AG08396 (cell line): ENCODE data around the gene BPIFA1.
A peak's percentile ranks its signal among the peaks of the same experiment; 100 is the strongest.

ENCODE experiments used
- DNase-seq: peaks from one replicate; pipeline ENCODE4 v3.0.0; 2012; ENCODE audit warnings: low spot score, mixed read lengths

Gene BPIFA1

DNA sequence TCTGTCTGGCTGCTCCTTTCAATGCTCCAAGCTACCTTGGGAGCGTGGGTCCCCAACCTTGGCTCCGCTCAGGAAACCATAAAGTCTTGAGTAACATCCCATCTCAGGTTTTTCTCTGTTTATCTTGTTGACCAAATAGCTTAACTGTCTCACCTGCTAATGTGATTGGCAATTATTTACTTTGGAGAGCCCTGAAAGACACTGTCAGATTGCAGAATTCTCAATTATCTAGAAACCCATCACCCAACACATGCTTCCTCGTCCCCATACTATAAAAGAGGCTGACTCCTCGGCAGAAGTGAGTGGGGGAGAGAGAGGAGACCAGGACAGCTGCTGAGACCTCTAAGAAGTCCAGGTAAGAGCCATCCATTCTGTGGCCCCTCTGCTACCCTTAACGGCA lies at the start of gene BPIFA1:
Gene BPIFA1 (plus strand): TSS at position 301 of the 400 bp plus-strand sequence. CDS start 1,716 bp downstream, outside the sequence.
- DNase-seq: no peak

DNA sequence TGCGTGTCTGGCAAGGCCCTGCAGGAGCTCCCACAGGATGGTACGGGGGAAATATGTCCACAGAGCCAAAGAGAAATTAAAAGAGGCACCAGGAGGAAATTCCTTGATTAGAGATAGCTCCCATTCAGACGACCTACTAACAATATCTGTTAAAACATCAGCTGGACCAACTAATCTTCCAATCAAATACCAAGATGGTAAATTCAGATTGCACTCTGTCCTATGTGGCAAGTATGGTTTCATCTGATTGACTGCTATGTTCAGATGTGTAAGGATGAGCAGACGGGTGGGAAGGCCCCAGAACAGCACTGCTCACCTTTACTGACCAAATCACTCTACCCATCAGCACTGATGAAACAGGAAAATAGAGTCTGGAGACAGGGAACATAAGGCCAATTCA lies 48.3 kb upstream of the BPIFA1 start:
- DNase-seq: no peak

DNA sequence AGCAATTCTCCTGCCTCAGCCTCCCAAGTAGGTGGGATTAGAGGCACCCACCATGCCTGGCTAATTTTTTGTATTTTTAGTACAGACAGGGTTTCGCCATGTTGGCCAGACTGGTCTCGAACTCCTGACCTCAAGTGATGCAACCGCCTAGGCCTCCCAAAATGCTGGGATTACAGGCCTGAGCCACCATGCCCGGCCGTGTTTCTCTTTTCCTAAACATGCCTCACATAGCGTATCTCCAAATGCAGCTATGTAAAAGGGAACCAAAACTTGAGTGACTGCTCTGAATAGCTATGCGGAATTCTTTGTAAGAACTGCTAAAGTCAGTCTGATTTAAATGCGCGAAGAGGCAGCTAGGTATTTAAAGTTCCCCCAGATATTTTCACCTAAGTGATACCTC lies 47.4 kb upstream of the BPIFA1 start:
- DNase-seq: no peak

DNA sequence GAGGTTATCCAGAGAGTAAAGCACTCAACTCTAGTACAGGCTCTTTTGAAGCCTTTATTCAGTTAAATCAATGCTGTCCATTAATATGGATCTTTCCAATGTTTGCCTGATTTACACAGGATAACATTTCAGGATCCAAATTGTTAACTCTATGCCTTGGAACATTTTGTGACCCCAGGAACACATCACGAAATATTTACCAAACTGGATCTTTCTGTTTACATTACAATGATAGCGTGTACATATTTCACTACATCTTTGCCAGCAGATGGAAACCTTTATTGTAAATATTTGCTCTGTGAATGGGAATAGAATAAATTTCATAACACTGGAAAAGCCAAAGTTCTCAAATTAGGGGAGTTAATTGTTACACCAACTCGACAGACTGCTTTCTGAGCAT lies 44.3 kb upstream of the BPIFA1 start:
- DNase-seq: no peak

DNA sequence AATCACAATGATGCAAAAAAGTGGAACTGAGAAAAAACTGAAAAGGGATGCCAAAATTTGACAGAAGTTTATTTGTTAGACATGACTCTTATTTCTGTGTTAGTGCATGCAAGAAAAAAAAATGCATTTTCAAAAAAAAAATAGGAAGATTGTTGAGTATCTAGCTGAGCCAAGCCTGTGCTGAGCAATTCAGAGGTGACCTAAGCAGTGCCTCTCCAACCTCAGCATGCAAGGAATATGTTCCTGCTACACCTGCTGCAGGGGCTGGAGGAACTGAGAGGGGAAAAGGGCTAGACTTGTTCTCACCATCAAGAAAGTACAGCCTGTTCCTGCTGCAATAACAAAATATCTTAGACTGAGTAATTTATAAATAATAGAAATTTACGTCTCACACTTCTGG lies 43.8 kb upstream of the BPIFA1 start:
- DNase-seq: no peak

DNA sequence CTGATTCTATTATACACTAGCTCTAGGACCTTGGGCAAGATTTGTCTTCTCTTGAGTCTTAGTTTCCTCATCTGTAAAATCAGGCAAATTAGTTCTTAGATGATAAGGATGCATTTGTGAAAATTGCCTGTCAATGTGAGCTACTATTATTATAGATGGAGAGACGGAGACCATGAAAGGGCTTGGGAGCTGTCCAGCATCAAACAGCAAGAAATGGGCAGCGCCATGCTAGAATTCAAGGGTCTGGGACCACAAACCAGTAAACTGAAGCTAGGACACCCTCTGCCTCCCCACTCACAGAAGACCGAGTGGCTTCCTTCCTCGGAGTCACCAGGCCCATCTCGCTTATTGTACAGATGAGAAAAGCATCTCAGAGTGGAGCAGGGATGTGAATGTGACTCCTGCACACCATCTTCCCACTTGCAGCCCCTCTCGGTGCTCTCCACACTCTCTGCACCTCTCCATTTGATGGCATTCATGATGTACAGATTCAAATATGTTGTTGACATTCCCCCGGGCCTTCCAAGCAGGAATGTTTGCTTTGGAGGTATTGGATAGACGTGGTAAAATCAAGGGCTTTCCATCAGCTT lies 42.8 kb upstream of the BPIFA1 start:
- DNase-seq: no peak

DNA sequence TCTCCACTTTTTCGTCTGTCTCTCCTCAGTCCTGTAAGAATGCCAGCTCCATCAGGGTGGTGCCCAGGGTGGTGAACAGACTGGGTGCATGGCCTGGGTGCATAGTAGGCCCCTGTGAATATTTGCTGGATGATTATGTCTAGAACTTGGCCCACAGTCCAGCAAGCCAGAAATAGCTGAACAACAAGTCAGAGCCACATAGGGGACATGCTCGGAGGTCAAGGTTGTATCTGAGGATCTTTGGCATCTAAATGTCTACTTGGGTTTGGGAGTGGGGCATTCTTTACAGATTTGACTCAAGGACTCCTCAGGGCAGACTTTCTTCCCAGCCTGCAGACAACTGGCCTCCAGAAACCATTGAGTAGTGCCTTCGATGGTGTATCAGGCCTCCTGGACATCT lies 36.8 kb upstream of the BPIFA1 start:
- no peak for DNase-seq

DNA sequence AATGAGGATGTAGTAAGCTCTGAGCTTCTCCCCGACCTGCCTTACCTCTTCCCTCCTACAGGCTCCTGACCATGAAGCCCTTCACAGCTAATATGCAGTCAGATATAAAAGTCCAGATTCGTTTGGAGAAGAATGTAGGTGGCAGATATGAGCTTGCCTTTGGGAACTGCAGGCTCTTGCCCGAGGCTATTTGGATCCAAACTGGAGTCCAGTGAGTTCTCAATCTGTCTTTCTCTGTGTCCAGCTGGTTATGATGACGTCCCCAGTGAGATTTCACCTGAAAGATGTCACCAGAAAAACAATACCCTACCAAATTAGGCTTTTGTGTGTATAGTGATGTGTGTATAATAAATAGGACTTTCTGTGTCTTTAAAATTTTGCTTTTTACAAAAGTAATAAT lies 33.3 kb upstream of the BPIFA1 start:
- DNase-seq: no peak

DNA sequence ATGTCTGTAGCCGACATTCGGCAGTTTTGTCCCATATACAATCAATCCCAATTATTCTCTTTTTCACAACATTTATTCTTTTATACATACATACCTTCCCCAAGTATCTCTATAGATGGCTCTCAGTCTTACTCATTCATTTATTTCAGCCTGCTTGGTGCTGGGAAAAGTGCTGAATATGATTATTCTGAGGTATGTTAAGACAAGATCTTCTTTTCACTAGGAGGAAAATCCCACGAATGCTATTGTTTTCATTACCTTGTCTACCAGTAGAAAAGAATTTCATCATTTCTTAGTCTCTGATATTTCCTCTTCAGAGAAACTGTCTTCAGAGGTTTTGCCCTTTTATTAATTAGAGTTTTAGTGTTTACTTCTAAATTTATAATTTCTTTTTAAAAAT lies 32.4 kb upstream of the BPIFA1 start:
- DNase-seq: no peak

DNA sequence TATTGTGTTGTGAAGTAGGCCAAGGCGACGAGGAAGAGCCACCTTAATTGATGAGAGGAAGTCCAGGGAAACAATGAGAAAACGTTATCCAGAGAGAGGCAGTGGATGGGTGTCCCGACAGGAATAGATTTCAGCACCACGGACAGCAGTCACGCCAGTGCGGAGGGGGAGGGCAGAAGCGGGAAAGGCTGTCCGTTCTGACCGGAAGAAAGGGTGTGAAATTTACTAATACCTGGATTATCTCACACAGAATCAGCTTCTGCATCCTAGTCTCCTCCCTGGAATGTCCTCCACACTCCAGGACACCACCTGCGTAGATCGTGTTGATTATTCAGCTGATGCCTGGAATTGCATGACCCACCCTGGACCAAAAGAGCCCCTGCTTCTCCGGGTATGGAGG lies 26.0 kb upstream of the BPIFA1 start:
- DNase-seq: peak; percentile 68

DNA sequence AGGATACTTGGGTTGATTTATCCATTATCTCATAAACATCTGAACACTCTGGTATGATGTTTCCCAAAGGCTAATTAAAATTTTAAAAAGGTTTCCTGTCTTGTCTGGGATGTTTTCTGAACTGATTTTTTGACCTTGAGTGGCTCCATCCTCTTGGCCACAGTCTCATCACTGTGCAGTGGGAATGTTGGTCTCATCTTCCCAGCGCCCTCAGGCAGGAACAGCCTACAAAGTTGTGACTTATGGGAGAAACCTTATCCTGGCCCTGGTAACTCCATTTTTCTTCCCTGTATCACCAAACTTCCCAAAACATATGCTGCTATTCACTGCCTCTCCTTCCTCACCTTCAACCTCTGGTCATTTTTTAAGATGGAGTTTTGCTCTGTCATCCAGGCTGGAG lies 25.4 kb upstream of the BPIFA1 start:
- no peak for DNase-seq

DNA sequence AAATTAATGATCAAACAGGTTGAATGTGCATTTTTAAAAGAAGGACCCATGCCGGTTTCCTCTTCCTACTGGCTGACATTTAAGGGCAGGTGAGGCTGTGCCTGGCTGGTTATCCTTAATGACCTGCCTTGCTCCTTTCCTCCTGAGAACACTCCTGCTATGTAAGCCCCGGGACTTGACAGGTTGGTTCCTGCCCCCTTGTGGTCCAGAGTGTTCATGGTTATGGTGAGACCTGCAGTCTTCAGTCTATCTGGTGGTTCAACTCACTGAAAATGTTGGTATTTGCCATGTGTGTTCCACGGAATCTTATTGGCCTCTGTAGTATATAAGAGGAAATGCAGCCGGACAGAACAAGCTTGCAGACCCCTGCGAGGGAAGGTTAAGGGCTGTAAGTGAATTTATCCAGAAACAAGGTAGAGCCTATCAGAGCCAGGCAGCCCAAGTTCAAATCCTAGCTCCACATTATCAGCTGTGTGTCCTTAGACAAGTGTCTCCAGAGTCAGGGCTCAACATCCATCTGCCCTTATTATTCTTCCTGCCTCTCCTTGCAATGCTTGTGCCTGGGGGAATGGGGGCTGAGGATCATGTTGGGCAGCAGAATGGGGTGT lies 23.9 kb upstream of the BPIFA1 start:
- peak; percentile 32 for DNase-seq

DNA sequence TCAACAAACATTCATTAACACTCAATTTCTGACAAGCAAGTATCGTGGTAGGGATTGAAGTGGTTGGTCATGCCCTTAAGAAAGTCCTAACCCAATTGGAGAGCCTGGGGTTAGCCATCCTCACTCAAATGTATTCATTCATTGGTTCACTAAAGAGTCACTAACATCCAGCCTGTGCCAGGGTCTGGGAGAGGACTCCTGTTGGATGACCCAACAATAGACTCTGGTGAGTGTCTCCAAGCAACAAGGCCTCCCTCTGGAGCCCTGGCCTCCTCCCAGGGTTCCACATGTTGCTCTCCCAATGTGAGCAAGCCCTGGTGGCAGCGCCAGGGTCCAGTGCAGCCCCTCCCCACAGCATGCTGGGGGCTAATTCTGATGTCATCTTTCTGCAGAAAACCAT lies 18.7 kb upstream of the BPIFA1 start, which contains the start of gene BPIFA3:
Gene BPIFA3 (plus strand): TSS at position 301 of the 400 bp plus-strand sequence. CDS start 185 bp downstream, outside the sequence.
- no peak for DNase-seq

DNA sequence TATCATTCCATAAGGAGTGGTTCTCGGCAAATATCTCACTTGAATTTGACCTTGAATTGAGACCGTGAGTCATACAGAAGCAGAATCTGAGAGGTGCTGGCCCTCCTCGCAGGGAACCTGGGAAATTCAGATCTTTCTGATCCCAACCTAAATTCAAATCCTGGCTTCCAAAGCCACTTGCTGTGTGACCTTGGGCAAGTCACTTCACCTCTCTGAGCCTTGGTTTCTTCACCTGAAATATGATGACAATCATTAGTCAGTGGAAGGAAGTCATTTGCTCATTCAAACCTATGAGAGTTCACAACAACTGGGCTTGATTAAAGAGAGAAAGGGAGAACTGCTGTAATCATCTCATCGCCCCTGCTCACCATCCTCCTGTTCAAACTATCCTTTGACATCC lies 11.4 kb upstream of the BPIFA1 start:
- DNase-seq: no peak

DNA sequence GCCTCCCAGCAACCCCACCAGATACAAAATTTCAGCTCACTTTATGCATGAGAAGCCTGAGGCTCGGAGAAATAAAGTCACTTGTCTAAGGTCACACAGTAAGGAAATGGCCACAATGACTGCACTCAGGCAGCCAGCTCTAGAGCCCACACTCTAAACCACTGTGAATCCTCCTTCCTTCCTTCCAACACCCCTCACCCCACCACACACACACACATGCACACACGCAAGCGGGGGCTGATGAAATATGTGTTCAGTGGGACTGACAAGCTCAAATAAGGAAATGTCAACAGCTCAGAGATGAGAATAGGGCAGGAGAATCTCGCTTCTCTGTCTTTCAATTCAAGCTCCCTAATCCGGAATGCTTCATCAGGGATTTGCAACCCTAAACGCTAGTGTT lies 6.0 kb upstream of the BPIFA1 start:
- DNase-seq: no peak

DNA sequence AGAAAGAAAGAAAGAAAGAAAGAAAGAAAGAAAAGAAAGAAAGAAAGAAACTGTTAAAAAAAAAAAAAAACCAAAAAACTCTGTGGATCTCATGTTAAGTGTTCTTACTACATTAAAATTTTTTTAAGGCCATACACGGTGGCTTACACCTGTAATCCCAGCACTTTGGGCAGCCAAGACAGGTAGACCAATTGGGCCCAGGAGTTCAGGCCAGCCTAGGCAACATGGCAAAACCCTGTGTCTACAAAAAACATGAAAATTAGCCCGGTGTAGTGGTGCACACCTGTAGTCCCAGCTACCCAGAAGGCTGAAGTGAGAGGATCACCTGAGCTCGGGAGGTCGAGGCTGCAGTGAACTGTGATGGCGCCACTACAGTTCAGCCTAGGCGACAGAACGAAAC lies 4.6 kb upstream of the BPIFA1 start:
- no peak for DNase-seq

DNA sequence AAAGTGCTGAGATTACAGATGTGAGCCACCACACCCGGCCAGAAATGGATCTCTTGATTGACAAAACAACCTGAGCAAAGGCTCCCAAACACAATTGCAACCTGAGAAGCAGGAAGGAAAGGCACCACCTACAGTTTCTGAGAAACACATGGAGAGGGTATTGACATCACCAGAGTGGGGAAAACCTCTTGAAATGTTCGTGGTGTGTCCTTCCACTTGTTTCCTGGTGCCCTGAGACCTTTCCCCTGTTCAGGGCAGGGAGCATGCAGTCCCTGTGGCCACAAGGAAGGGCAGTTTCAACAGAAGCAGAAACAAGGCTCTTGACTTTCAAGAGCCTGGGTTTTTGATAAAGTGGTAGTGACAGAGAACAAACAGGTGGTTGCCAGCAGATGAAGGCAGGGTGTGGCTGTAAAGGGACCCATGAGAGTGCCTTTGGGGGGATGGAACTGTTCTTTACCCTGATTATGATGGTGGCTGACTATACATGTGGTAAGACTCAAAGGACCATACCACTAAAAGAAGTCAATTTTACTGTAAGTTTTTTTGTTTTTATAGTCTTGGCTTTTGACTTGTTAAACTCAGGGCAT lies 3.2 kb upstream of the BPIFA1 start:
- DNase-seq: no peak

DNA sequence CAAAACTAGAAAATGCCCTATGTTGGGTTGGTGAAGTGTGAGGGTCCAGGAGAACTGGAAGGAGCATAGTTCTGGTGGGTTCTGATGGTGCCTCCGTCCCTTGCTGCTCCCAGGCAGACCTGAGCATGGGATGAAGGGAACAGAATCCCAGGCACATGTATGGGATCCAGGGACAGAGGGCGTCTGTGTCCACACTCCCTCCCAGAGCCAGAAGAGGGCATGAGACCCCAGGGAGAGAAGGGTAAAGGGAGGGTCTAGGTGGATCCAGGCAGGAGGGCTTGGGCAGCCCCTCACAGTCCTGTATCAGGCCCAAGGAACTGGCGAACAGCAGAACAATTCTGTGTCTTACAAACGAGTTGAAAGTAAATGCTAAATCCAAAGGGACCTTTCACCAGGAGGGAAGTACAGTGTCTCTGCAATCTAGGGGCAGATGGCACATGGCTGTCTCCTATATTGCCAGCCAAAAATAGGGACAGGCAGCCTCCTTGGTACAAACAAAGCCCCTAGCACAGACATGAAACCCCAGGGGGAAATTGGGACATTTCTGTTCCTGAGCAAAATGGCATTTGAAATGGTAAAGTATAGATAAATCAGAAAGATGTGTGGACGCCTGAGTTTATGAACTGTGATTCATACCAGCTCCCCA lies 2.5 kb upstream of the BPIFA1 start:
- DNase-seq: no peak

DNA sequence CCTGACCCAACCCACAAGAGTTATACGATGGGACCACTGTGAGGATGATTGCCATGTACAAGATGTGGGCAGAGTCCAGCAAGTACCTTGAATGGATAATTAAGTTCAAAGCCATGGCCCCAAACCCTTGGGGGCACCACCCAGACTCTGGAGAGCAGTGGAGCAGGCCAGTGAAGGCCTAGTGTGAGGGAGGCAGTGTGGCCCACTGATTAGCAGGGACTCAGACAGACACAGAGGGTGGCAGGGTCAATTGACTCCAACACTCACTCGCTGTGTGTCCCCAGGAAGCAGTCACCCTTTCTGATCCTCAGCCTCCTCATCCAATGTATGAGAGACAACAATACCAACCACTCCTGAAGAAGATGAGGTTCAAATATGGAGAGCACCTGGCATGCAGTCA lies 1.7 kb upstream of the BPIFA1 start:
- no peak for DNase-seq

DNA sequence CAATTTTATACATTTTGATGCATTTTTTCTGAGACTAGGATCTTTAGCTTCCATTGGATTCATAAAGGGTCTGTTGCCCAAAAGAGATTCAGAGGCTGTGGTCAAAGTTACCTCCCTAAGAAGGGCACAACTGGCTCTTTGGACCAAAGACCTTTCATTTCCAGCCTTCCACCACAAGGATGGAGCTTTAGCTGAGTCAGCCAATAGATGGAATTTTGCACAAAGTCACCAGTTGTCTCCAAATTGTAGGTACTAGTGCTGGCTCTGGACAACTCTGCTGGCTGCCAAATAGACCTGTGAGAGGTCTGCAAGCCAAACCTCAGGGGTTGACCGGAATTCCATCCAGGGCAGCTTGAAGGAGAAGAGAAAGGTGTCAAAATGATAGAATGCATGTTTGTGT lies 555 bp downstream of the BPIFA1 start:
- DNase-seq: no peak

DNA sequence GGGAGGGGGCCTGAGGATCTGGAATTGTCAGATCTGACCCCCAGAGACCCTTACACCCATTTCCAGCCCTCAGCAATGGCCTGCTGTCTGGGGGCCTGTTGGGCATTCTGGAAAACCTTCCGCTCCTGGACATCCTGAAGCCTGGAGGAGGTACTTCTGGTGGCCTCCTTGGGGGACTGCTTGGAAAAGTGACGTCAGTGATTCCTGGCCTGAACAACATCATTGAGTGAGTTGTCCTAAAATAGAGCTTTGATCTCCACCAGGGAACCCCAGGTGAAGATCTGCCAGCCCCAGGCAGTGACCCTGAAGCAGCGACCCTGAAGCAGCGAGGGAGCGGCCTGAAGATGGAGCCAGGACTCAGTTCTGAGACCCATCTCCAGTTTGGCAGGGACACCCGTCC lies 2.2 kb downstream of the BPIFA1 start:
- no peak for DNase-seq

DNA sequence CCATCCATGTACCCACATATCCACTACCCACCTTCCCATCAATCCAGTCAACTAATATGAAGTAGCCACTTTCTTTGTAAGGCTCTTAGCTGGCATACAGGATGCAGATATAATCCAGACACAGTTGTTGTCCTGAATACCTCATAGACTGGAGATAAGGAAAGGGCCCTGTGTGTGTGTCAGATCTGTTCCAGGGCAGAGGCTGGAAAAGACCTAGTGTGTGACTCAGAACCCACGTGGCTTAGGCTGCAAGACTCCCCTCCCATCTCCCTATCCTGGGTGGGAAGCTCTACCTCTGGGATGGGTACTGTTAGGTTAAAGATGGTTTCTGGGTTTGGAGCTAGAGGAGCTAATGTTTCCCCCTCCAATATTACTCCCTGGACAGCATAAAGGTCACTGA lies 3.6 kb downstream of the BPIFA1 start:
- no peak for DNase-seq

DNA sequence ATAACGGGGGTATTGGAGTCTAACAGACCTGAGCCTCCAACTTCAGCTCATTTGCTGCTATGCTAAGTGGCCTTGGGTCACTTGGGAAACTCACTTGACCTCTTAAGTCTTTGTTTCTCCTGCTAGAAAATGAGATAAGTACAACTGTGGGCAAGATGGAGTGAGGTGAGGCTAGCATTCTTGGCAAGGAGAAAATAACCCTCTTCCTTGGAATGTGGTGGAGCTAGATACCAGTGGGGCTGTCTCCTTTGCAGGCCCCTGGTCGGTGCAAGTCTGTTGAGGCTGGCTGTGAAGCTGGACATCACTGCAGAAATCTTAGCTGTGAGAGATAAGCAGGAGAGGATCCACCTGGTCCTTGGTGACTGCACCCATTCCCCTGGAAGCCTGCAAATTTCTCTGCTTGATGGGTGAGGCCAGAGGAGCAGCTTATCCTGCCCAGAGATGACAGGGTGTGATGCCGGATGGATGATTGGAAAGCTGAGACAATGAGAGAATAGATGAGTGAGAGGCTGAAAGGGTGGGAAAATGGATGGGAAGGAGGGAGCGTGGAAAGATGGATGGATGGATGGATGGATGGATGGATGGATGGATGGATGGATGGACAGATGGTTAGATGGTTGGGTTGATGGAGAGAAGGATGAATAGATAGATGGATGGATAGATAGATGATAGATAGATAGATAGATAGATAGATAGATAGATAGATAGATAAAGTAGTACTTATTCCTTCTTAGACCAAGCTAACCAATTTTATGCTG lies 4.4 kb downstream of the BPIFA1 start:
- DNase-seq: no peak
